T-helper 9 cell (primary cell): ENCODE data around the gene PPFIA2.

Experiments
- DNase-seq: peaks from one replicate; pipeline ENCODE4 v3.0.0-alpha.2; 2020
- total RNA-seq, 2 donors: gene quantifications; one replicate each; lab custom pipeline; 2026; lab: John Stamatoyannopoulos, UW

Gene PPFIA2
- total RNA-seq, result 0 reads per million in 2 donors

DNA sequence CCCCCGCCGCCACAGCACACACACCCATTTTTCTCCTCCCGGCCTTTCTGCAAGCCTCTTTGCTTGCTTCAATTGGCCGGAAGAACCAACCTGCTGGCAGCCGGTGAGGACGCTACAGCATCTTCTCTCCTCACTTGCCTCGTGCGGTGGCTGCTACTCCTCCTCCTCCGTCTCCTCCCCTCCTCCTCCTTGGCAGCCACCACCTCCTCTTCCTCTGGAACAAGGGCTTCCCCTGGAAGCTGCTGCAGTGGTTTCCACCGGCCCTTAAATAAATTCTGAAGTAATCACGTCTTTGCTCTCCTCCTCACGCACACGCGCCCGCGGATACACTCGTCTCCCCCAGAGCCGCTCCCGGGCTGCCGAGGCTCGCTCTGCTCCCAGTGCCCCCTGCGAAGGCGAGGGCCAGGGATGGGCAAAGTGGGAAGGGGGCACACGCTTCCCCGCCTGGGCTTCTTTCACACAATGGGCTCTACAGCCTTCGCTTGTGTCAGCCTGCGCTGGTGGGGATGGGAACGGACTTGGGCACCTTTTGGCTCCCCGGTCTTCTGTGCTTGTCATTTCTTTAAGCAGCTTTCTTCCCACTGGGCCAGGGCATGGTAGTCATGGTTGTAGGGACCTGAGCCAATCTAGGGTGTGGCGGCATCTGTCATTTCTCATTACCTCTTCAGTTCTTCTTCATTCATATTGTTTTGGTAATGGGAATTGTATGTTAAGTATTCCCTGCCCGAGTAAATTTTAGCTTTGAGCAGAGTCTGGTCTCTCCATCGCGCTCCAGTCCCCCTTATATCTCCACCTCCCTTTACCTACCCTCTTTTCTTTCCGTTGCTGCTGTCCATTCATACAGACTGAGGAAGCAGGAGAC is at the start of gene PPFIA2:
TSS of gene PPFIA2 (minus strand) at position 161 of the 862 bp plus-strand sequence.
- DNase-seq, result no peak

DNA sequence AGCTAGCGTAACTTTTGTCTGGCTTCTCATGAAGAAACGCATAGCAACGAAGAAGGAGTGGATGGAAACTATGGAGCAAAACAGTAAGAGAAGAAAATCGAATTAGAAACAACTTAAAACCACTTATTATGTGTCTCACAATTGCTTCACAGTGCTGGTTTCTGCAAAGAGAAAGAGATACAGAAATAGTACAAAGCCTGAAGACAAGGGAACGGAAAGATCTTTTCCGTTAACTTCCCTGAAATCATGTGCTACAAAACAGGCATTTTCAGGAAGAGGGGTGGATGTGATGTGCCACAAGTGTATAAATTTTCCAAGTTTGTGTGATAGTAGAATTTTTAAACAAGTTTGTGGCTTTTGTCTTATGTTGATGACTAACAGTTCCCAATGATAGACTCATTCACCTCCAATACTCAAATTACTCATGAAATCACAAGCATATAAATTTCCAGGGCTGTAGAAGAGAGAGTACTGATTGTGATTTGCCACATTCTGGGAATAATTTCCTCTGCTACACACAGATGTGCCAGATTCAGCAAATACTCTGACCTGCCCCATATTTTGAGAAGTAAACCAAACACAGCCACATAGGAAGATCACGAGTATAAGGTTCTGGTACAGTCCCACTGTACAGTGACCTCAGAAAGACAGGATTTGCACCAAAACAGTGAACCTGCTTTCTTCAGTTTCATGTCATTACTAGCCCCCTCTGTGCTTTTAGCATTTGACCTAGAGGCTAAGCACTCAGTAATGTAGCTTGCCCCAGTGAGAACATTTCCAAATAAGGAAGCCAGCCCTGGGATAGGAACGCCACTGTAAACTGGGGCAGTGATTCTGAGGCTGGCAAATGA is 41.4 kb upstream of the PPFIA2 start:
- no peak for DNase-seq

GRCh38 chr12:81798294-81798693 is 39.1 kb upstream of the PPFIA2 start:
- no peak for DNase-seq

DNA sequence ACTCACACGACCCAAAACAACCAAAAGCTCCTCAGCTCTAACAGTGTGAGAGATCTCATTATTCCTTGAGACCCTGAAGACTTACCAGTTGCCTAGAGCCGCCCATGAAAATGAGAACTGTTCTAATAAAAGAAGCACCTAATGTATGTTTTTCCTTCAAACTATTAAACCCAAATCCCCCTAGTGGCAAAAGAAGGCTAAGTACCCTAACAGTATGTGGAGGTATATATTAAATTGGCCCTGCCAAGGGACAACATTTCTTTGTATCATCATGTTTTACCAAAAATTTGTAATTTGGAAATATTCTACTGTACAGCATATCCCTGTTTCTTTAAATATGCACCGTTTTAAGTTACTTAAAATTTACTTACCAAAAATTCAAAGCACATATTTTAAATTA is 38.0 kb upstream of the PPFIA2 start:
- DNase-seq, result no peak

GRCh38 chr12:81792666-81793065 is 33.5 kb upstream of the PPFIA2 start:
- no peak for DNase-seq

DNA sequence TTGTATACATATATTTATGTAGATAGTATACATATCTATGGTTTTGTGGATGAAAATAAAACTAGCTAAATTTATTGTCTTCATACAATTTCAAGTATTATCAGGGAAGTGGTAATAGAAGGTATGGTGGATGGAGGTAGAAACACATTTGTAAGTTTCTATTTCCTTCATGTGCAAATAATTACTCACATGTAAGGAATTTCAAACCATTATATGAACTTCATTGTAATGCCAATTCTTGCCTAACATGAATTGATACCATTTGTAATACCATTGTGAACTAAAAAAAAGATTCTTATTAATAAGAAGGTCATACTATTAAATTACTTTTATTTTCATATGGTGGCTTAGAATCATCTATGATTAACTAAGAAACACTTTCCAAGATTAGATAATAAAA is 20.1 kb upstream of the PPFIA2 start:
- DNase-seq, result no peak

GRCh38 chr12:81778719-81779118 is 19.6 kb upstream of the PPFIA2 start:
- DNase-seq, result no peak

DNA sequence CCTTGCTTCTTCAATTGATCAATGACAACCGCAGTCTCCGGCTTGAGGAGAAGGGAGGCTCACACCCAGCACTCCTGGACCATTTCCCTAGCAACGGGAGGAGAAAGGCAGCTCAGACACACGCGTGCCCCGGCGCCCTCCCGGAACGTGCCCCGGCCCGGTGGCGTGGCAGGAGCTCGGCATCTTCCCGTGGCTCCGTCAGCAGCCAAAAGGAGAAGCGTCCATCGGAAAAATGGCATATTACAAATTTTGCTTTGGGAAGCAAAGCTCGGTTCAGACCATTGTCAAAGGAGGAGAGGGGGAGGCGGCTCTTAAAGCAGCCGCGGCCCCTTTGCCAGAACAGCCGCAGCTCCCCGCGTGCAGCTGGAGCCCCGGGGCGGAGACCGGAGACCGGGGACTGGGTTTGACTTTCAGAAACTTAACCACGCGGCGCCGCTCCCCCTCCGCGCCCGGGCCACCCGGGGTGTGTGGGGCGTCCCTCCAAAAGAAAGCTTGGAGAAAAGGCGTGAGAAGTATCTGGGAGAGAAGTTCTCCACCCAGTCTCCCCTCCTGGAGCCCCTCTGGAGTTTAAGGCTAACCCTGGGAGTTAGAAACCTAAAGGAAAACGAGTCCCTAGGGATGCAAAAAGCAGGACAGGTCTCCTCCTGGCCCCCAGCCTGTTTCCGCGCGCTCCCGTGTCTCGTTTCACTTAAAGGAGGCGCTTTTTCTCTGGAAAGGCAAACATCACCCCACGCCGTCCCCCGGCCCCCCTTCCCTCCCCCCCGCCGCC is 545 bp downstream of the PPFIA2 start:
- DNase-seq, result no peak

- DNase-seq, result no peak
Observed at GRCh38 chr12:81757731-81758365, 1.3 kb downstream of the PPFIA2 start.

- no peak for DNase-seq
Observed at GRCh38 chr12:81729781-81730180, 29.4 kb downstream of the PPFIA2 start.

GRCh38 chr12:81727391-81727790 is 31.8 kb downstream of the PPFIA2 start:
- DNase-seq, result no peak

- no peak for DNase-seq
Observed at GRCh38 chr12:81726634-81727033, 32.5 kb downstream of the PPFIA2 start.

DNA sequence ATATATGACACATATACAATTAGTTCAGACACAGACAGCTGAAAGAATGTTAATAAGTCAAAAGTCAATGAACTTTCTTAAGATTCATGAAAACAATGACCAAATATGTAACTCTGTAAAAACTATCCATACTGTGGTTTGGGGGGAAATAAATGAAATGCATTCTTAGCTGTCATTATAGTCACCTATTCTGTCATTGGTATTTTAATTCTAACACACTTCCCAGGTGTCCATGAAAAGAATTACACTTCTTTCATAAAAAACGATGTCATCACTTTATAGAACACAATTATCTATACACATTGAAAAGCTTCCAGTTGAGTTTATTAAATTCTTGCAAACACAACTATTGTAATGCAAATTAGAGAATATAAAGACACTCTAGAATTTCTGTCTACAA is 35.8 kb downstream of the PPFIA2 start:
- no peak for DNase-seq

DNA sequence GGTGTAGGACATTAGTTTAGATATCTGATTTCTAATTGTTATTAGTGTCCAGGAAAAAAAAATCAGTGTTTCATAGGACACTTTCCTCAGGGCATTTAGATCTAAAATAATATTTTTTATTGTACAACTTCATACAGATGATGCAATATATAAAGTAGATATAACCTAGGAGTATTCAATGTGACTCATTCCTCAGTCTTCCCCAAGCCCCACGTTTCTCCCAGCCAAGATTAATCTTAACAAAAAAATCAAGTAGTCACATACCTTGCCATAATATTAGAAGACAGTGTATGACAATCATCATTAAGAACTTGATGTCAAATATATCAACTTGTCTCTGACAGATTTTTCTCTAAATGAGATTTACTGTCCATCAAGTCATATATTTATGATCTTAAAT is 37.1 kb downstream of the PPFIA2 start:
- no peak for DNase-seq

DNA sequence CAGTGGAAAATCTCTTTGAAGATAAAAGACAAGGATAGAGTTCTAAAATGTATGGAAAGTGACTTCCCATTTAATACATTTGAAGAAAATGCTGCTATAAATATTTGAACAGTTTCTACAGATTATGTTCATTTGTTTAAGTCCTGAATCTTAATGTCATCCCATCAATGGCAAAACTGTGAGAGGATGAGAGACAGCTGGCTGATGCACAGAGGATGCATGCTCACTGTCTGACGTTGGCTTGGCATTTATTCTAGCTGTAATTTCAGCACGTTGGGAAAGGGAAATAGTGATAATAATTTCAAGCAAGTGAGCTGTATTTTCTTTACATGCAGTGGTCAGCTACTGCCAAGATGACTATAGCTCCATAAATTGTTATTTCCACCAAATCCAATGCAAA is 40.5 kb downstream of the PPFIA2 start:
- DNase-seq, result no peak

DNA sequence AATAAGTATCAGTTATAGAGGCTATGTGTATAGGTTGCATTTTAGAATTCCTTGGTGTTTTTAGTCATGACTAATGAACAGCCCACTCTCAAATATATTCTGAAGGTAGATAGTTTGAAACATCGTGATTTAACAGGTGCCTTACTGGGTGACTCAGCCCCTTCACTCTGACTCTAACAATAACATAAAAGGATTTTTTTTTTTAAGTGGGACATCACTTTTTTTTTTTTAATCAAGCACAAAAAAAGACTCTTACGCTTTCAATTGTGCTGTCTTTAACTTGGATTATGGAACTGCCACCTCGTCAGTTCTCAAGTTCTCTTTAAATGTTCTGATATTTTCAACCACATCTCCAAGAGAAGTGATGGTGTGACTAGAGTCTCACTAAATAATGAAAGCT is 46.6 kb downstream of the PPFIA2 start:
- DNase-seq, result no peak

GRCh38 chr12:81705586-81705985 is 53.6 kb downstream of the PPFIA2 start:
- no peak for DNase-seq

DNA sequence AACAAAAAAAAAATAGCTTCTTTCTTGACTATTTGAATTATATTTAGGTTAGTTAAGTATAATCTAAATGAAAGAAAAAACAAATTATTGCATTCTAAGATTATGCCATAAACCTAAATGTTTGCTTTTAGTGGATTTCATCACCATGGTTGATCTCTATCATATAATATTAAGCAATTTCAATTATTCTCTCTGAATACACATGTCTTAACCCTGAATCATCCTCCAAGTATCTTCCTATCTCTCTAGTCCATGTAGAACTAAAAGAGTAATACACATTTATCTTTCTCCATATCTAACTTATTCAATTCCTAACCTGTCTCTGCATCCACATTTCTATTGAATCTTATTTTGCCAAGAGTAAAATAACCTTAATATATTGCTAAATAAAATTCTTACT is 59.6 kb downstream of the PPFIA2 start:
- no peak for DNase-seq

GRCh38 chr12:81692008-81692407 is 67.1 kb downstream of the PPFIA2 start:
- DNase-seq, result no peak

- no peak for DNase-seq
Observed at GRCh38 chr12:81683881-81684280, 75.3 kb downstream of the PPFIA2 start.

DNA sequence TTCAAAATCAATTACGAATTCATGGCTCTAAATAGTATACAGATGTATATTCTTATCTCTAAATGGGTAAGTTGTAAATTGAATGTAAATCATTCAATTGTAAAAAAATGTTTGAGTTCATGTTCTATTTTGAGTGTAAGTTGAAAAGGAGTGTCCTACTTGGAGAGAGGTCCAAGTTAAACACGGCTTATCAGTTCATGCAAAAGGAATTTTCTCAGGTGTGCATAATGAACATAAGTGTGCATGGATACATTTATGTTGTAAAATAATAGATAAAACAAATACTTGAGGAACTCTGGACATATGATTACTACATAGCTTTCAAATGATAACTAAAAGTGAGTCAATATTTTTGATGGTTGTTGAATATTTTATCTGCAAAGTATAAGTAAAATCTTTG is 79.5 kb downstream of the PPFIA2 start:
- DNase-seq, result no peak

- no peak for DNase-seq
Observed at GRCh38 chr12:81670759-81671158, 88.4 kb downstream of the PPFIA2 start.

DNA sequence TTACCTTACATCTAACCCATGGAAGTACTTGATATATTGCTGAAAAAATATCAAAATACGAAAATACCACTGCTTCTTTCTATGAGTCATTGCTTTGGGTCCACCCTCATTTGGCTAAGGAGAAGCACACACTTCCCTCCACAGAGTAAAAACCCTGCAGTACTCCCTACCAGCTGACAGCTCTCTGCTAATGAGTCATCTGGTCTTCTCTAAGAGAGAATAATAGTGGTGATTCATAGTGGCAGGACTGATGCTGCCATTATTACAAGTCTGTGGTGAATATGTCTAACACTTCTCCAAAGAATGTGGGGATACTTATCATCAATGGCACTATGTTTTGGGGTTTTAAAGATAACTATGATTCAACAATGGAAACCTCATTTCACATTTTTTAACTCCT is 90.7 kb downstream of the PPFIA2 start:
- DNase-seq, result no peak
